GM18517 (cell line): Measurements from ENCODE around the gene TSPAN31.

ENCODE experiments used
- ATAC-seq: cut with Tn5 transposase; IDR thresholded peaks from one replicate; pipeline ENCODE4 v1.9.1; 2021; ENCODE audit warnings: mild to moderate bottlenecking, moderate library complexity; ENCODE audit not compliant: unreplicated experiment

TSPAN31 gene

DNA sequence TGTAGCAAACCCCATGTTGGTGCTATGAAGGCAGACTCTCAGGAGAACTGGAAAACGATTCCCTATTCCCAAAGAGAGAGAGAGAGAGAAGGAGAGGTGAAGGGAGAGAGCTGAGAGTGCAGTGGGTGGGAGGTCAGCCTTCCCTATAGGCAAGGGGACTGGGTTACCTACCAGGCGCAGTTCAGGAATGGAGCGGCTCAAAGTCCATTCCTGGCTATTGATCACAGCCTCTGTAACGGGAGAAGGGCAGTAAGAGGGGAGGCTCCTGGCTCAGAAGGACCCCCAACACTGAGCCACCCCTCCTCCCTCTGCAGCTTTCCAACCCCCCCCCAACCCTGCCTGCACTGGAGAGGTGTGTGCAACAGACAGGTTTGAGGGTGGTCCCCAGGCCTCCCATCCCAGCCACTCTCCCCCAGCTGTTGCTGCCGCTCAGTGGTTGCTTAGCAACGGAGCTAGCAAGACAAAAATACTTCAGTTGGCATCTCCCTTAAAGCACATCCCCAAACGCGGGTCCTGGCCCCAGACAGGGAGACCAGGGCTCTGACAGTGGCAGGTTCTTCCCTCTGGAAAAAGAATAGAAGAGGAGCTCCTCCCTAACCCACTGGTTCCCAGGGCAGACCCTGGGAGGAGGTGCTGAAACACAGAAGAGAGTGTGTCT lies 9.5 kb upstream of the TSPAN31 start:
- ATAC-seq = no peak

DNA sequence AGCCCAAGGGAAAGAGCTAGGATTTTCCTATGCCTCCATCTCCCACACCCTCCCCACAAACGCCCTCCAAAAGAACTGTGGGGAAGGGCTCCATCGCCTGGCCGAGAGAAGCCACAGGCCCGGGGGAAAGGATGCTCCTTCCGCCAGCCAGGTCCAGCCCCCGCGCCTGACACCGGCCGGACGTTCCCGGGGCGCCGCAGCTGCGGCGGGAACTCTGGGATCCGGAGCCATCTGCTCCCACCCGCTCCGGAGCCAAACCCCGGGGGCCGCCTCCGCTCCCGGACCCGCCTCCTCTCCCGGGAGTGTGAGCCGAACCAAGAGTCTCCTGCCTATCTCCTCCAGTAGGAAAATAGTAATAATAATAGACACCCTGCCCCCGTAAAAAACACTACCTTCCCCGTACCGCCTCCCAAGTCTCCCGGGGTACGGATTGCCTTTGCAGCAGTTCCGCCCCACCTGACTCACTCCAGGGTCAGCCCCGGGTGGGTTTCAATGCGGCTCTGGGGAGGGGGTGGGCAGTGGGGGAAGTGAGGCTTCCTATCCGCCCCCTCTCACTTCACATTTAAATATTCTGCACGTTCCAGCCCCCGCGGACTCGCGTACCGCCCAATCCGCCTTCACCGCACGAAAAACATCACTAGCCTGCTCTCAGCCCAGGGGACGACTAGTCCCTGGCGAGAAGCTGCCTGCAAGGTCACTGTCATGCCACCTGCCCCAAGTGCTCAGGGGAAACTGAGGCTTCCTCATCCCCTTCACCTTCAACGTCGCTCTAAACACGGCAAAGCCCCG lies 8.7 kb upstream of the TSPAN31 start:
- no peak for ATAC-seq

DNA sequence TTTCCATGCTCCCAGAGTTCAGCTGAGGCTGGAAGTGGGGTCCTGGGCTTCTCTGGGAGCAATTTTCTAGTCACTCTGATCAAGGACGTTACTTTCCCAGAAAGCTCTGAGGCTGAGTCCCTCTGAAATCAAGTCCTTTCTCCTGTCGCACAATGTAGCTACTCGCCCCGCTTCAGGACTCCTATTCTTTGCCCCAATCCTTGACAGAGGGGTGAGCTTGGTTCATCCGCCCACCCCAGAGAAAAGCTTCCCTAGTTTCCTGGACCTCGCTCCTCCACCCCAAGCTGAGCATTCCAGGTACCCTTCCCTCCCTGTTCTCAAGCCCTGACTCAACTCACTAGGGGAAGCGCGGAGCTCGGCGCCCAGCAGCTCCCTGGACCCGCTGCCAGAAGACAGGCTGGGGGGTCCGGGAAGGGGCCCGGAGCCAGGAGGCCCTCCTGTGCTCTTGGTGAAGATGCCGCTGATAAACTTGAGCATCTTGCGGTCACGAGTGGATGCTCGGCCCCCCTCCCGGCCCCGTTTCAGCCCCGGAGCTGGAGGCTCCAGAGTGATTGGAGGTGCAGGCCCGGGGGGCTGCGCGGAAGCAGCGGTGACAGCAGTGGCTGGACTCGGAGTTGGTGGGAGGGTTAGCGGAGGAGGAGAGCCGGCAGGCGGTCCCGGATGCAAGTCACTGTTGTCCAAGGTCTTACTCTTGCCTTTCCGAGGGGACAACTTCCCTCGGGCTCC lies 7.9 kb upstream of the TSPAN31 start:
- no peak for ATAC-seq

DNA sequence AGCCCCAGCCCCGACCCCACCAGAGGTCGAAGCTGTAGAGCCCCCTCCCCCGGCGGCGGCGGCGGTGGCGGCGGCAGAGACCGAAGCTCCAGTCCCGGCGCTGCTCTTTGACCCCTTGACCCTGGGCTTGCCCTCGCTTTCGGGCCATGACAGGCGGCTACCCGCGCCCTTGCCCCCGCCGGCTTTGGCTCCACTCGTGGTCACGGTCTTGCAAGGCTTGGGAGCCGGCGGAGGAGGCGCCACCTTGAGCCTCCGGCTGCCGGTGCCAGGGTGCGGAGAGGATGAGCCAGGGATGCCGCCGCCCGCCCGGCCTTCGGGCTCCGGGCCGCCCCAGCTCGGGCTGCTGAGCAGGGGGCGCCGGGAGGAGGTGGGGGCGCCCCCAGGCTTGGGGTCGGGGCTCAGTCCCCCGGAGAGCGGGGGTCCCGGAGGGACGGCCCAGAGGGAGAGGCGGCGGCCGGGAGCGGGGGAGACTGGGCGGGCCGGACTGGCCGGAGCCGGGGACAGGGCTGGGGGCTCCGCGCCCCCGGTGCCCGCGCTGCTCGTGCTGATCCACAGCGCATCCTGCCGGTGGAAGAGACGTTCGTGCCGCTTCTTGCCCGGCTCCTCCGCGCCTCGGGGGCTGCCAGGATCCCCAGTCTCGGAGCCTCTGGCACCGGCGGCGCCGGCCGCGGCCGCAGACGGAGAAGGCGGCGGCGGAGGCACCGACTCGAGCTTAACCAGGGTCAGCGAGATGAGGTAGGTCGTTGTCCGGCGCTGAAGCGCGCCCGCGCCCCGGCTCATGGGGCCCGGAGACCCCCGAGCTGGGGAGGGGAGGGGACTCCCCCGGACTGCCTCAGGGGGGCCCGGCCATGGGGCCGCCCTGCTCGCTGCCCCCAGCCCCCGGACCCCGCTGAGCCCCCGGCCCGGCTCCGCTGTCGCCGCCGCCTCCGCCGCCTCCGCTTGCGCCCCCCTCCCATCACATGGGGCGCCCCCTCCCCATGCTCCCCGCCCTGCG lies 7.1 kb upstream of the TSPAN31 start:
- ATAC-seq = no peak

DNA sequence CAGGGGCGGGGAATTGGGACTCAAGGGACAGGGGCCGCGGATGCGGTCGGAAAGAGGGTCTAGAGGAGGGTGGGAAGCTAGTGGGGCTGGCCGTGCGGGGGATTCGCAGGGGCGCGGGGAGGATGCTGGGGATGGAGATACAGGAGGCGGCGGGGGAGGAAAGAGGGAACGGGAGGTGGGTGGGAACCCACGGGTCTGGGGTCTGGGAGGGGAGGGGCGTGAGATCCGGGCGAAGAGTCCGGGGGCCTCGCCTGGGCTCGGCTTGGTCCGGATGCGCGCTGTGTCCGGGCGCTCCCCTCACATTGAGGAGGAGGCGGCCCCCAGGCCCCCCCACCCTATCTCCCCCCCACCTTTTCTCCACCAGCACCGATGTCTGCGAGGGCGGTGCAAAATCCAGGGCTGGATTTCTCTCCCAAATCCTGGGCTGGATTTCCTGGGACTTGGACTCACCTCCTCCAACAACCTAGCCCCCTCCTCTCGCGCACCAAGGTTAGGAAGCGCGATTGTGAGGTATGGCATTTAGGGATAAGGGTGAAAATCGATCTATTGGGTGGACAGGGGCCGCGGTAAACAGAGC lies 6.1 kb upstream of the TSPAN31 start, which contains the start of gene AGAP2:
Gene AGAP2 (minus strand): TSS at position 82 of the 577 bp plus-strand sequence. CDS start 496 bp downstream, outside the sequence.
- no peak for ATAC-seq

DNA sequence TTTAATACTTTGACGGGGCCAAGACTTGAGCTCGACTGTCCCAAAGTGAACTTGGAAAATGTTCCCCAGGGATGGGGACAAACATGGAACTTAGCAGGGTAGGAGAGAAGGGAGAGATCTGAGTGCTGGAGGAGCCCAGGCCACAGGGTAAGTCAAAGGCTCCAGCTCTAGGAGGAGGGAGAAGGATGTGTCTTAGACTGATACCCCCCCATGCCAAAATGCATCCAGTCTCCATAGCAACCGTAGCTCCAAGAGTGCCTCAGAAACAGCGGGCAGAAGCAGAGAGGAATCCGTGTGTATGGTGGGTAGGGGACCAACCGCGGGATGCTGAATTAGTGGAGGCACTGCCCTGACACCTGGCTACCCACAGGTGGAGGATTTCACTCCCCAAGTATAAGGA lies 5.5 kb upstream of the TSPAN31 start:
- ATAC-seq = no peak

DNA sequence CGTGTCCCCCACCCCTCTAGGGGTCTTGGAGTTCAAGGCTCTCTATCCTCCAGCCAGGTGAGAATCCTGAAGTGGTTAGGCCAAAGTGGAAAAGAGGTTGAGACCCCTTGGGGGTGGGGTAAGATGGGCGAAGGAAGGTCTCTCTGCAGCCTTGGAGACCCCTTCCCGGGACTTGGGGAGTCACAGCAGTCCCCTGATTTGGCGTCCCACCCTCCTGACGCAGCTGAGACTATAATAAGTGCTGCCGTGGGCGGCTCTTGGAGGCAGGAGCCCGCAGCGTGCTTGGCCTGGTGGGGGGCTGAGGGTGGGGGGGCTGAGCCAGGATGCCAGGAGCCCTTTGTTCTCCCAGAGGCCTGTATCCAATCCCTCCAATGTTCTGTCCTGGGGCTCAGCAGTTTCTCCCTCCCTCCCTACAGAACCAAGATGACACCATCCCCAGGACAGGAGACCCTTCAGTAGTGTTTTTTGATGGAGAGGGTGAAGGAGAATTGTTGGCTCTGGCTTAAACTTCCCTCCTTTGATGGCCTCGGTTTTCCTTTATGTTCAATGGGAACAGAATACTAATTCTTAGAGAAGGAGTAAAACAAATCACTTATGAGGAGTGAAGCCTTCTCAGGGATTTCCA lies 4.8 kb upstream of the TSPAN31 start:
- ATAC-seq = no peak

DNA sequence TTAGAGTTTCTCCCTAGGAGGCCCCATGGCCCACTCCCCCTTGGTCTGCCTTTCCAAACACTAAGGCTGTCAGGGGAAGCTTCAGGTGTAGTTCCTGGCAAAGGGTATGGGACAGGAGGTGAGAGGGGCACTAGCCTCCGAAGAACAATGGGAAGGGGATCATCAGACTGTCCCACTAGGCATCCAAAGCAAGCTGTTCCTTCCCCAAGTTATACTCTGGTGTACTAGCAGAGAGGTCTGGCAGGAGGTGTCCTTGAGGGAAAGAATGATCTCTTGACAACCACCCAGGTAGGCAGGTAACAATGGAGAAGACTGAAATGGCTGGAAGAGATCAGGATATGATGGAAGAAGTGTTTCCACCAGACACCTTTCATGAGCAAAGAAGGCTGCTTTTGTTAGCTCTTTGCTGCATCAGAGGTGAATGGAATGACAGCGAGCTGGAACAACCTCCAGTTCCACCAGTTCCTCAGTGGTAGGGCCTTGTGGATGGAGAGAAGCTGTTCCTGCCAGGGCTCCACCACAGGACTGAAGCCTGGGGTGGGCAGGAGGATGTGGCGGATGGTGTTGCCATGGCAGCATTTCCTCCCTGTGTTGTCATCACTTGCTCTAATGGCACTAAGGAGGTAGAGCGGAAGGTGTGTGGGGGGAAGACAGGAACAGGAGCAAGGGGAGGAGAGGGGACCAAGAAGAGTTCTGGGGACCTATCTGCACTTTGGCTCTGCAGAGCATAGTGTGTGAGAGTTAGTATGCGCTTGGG lies 4.0 kb upstream of the TSPAN31 start:
- peak; percentile 44 for ATAC-seq

DNA sequence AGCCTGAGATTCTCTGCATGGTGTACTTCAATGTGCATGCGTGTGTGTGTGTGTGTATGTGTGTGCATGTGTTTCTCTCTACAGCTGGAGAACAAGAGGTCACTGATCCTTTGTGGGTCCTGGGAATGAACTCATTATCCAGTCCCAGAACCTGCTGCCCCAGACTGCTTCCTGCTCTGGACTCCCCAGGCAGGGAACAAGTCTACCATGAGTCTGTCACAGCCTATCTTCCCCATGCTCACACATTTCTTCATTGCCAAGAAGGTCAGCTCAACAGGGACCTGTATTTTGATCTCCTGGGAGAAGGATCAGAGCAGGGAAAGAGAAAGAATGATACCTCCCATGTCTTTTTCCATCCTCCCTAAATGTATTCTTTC lies 3.4 kb upstream of the TSPAN31 start:
- no peak for ATAC-seq

DNA sequence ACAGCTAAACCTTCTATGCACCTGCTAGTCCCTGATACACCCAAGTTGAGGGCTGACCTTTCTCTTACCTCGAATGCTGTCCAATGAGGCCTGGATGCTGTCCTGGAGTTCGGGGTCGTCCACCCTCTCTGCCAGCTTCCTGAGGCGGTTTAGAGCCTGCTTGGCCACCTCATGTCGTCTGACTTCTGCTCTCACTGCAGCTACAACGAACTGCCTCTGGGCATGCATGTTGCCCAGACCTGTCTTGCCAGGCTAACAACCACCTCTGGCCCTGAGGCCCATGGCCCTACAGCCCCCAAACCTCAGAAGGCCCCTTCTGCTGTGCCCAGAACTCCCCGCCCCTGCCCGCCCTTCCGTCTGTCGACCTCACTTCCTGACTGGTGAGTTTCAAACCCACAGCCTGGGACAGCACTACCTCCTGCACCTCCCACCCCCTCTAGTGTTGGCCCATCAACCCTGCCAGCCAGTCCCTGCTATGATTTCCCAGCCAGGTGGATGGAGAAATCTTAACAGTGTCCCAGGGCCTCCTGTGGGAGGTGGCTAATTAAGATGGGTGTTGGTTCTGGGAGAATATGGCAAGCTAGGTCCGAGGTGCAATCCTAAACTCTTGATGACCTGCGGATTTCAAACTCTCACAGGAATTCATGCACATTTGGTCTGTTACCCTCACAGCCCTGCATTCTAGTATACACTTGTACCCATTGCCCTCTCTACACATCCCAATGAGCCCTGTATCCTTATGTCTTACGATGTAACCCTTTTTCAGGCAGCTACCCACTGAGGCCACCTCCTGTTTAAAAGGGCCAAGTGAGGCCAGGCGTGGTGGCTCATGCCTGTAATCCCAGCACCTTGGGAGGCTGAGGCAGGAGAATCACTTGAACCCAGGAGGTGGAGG lies 2.7 kb upstream of the TSPAN31 start:
- ATAC-seq = peak; percentile 53

DNA sequence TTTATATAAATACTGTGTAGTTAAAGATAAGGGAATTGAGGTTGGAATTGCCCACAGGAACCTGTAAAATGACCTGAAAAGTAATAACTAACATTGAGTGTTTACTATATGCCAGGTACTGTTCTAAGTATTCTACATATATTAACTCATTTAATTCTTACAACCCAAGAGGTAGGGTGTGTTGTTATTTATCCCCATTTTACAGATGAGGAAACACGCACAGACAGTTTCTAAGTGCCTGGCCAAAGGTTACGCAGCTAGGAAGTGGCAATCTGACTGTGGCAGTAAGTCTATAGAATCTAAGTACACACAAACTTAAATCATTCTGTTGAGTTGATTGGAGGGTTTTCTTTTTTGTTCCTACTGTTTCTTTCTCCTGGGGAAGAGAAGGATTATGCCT lies 1.1 kb upstream of the TSPAN31 start:
- ATAC-seq = no peak

DNA sequence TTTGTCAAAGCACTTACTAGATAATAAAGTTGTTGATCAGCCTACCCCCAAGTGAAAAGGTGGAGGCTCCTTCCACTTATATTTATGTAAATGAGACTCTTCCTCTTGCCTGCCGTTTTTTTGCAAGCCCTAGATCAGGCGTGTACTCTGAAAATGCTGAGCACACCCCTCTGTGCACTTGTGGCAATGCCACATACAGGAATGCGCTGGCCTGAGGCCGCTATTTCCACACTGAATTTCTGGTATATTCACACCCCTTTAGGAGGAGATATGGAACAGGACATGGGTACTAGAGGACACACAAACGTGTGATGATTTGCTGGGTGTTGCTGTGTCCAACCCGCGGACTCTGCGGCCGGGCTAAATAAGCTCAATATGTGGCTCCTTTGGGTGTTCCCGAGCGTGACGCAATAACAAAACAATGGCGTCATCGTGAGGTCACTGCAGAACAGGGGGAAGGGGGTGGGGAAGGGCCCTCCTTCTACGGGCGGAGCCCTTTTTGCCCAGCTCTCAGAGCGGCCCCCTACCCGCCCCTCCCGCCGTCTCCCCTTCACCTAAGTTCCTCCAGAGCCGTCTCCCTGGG lies 554 bp upstream of the TSPAN31 start:
- ATAC-seq = peak; percentile 20

DNA sequence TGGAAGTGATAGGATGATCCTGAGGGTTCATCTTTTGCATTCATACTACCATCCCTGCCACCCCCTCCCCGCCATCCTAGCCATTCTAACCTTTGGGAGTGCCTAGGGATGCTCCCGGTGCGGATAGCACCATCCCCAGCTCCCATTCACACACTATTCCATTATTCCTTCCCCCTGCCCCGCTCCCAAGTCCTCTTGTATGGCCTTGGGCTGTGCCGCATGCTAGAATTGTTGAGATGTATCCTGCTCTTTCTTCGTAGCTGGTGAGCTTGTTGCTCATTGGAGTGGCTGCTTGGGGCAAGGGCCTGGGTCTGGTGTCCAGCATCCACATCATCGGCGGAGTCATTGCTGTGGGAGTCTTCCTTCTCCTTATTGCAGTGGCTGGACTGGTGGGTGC lies 644 bp downstream of the TSPAN31 start:
- ATAC-seq = no peak

DNA sequence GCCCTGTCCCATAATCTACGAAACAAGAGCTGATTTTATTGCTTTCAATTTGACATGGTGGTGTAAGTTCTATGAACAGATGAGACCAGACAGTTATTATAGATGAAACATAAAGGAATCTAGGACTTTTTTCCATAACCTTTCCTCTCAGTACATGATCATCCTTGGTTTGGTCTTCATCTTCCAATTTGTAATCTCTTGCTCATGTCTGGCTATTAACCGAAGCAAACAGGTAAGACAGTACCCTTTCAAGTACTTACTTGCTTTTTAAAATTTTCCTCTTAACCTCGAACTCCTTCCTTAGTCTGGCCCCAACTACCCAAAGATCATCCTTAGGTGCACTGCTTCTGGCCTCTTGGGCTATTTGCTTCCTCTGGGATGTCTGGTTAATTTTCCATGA lies 1.2 kb downstream of the TSPAN31 start:
- no peak for ATAC-seq

DNA sequence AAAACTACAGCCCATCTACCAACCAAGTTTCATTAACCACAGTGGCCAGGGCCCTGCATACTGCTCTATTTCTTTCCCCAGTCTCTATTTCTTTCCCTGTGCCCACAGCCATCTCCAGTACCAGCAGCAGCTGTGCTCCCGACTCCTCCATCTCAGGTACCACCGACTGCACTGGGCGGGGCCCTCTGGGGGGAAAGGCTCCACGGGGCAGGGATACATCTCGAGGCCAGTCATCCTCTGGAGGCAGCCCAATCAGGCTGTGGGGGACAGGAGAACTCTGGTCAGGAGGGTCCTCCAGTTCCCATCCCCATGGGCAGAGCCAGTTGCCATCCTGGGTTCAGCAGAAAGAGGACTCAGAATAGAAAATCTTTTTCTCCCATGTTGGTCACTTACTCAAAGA lies 4.2 kb downstream of the TSPAN31 start:
- ATAC-seq = no peak

DNA sequence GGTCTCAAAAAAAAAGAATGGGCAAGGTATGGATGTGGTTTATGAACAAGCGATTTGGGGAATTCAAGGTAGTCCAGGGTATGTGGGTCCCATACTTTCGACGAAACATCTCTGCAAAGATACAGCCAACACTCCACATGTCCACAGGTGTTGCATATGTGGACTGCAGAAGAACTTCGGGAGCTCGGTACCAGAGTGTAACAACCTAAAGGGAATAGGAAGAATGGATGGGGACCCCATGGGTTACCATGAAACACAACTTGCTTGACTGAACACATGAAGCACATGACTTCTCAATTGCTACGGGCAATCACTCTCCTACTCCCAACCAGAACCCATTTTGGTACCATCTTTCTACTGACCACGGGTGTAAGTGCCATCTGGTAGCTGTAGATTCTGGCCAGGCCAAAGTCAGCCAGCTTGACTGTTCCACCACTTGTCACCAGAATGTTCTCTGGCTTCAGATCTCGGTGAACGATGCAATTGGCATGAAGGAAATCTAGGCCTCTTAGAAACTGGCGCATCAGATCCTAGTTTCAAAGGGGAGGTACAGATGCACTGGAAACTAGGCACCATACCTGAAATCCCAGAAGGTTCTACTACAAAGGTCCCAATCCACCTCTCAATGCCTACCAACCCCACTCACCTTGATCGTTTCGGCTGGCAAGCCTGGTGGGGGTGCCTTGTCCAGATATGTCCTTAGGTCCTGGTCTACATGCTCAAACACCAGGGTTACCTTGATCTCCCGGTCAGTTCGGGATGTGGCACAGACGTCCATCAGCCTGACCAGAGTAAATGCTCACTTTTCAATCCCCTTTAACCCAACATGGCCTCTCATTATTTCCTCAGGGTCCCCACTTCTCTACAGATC lies 6.0 kb downstream of the TSPAN31 start:
- ATAC-seq = no peak

DNA sequence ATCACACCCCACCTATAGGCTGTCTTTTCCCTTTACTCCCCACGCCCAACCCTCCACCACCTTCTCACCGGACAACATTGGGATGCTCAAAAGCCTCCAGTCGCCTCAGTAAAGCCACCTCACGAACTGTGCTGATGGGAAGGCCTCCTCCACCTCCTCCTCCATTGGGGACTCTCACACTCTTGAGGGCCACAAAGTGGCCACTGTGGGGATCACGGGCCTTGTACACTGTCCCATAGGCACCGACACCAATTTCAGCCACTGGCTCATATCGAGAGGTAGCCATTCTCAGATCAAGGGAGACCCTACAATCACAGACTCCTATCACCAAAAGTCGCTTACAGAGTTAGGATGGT lies 6.6 kb downstream of the TSPAN31 start:
- no peak for ATAC-seq
